ENCODE measurements around the gene OSBPL7.

The OSBPL7 gene

GRCh38 chr17:47760409-47761140, 61.0 kb downstream of the OSBPL7 start:
- no peak for DNase-seq (ENCODE audit: low read depth)

GRCh38 chr17:47757386-47757785, 64.2 kb downstream of the OSBPL7 start:
- no peak for DNase-seq (ENCODE audit: low read depth)

Measured in activated T-cell treated with anti-CD3 and anti-CD28 coated beads for 1 hour (primary cell).